IPS-20b (cell line): ENCODE results near the gene TESK2.

Experiments
- H3K27ac ChIP-seq: one replicate; pipeline ENCODE4 v1.5.1; 2013; ENCODE audit warnings: low read length
- H3K27me3 ChIP-seq: 2 replicates; pipeline ENCODE4 v1.6.1; 2013; ENCODE audit warnings: mild to moderate bottlenecking, low read length, inconsistent platforms; ENCODE audit not compliant: insufficient read depth
- H3K36me3 ChIP-seq: 2 replicates; pipeline ENCODE4 v1.6.1; 2013; ENCODE audit warnings: low read depth, mild to moderate bottlenecking, inconsistent platforms, low read length, moderate library complexity; ENCODE audit not compliant: insufficient read depth
- H3K4me1 ChIP-seq: 2 replicates; pipeline ENCODE4 v1.6.1; 2013; ENCODE audit warnings: mild to moderate bottlenecking, control low read depth, inconsistent platforms, low read length, moderate library complexity; ENCODE audit not compliant: insufficient read depth
- H3K4me3 ChIP-seq: 2 replicates; pipeline ENCODE4 v1.5.1; 2013; ENCODE audit warnings: mild to moderate bottlenecking, low read length, inconsistent platforms
- H3K9ac ChIP-seq: 2 replicates; pipeline ENCODE4 v1.6.1; 2013; ENCODE audit warnings: low read depth, mild to moderate bottlenecking, inconsistent platforms, low read length, moderate library complexity
- H3K9me3 ChIP-seq: 2 replicates; pipeline ENCODE4 v1.6.1; 2013; ENCODE audit warnings: mild to moderate bottlenecking, low read depth, low read length, inconsistent platforms; ENCODE audit not compliant: insufficient read depth

TESK2 gene

GRCh38 chr1:45430490-45430889 is 60.5 kb downstream of the TESK2 start:
- Histone ChIP-seq H3K27ac (no peak overlapping the region), H3K9ac (no peak overlapping the region)

GRCh38 chr1:45429561-45430159 is 61.3 kb downstream of the TESK2 start:
- Histone ChIP-seq H3K9me3 (no peaks in the 10 kb centered on the region), H3K4me1 (no peaks in the 10 kb centered on the region), H3K9ac (no peak overlapping the region), H3K27ac (no peak overlapping the region), H3K27me3 (no peaks in the 10 kb centered on the region), H3K36me3 (no peaks in the 10 kb centered on the region), H3K4me3 (no peak overlapping the region)

More at GRCh38 chr1:45430490-45430889, 60.5 kb downstream of the TESK2 start:
- Histone ChIP-seq H3K27me3 (no peaks in the 10 kb centered on the region), H3K4me3 (no peak overlapping the region), H3K4me1 (no peaks in the 10 kb centered on the region), H3K36me3 (no peaks in the 10 kb centered on the region), H3K9me3 (no peaks in the 10 kb centered on the region)

DNA sequence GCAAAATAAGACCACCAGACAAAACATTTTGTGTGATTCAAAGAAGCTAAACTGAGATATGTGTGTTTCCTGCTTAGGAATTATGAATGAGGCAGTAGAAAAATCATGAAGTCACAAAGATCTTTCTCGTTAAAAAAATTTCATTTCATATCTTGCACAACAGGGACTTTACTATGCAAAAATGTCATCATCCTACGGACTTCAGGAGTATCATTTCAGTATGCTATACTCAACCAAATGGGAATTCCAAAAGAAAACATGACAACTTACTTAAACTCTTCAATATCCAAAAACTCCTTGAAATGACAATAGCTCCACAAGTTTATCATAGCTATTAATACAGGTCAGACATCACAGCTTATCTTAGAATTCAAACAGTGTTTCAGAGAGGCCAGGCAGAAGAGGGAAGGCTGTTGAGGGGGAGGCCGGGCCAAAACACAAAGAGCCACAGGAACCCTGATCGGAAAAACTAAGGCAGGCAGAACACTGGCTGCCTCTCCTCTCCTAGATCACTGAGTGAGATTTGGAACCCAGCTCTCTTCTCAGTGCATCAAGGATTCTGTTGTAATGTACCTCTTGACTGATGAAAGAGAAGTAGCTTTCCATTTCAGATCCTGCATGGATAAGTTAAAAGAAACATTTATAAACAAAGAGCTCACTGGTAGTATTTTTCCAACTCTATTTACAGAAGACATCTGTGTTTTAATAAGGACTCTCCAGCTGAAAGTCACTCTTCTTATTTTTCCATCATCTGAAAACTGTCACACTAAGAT is 66.9 kb downstream of the TESK2 start:
- no peaks in the 10 kb centered on the region for H3K4me1 ChIP-seq
- H3K9me3 ChIP-seq, result no peaks in the 10 kb centered on the region
- H3K27me3 ChIP-seq, result no peaks in the 10 kb centered on the region
- no peak overlapping the region for H3K4me3 ChIP-seq
- no peaks in the 10 kb centered on the region for H3K36me3 ChIP-seq
- H3K27ac ChIP-seq, result no peak overlapping the region
- H3K9ac ChIP-seq, result no peak overlapping the region

- Histone ChIP-seq H3K36me3 (no peaks in the 10 kb centered on the region), H3K9me3 (no peaks in the 10 kb centered on the region), H3K4me3 (no peak overlapping the region), H3K27ac (no peak overlapping the region), H3K9ac (no peak overlapping the region), H3K4me1 (no peaks in the 10 kb centered on the region), H3K27me3 (no peaks in the 10 kb centered on the region)
These were observed 69.0 kb downstream of the TESK2 start for GRCh38 chr1:45421935-45422334.

DNA sequence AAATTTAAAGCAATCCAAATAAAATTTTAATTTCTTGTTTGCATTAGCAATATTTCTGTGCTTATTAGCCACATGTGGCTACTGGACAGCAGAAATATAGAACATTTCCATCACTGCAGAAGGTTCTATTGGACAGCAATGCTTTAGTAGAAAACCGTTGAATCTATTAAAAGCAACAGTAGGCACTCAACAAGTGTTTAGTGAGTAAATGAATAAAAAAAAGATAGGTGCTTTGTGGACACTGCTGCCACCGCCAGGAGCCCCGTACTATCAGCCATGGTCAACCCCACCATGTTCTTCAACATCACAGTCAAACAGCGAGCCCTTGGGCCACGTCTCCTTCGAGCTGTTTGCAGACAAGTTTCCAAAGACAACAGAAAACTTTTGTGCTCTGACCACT is 76.2 kb downstream of the TESK2 start:
- Histone ChIP-seq H3K36me3 (no peaks in the 10 kb centered on the region), H3K4me1 (no peaks in the 10 kb centered on the region; the same call in 1 of the 2 replicates), H3K27ac (no peak overlapping the region), H3K4me3 (no peak overlapping the region), H3K9me3 (no peaks in the 10 kb centered on the region), H3K9ac (no peak overlapping the region), H3K27me3 (no peaks in the 10 kb centered on the region)

DNA sequence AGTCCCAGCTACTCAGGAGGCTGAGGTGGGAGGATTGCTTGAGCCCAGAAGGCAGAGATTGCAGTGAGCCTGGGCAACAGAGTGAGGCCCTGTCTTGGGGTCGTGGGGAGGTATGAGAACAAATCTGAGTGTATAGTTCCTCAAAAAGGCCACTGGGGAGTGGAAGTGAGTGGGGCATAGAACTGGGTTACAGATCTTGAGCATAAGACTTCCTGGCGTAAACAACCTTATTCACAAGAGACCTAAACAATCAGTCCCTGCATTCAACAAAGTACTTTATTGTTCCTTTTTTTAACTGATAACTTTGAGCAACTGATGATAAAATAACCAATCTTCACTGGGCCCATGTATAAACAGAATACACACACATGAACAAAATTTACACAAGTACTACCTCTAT is 78.1 kb downstream of the TESK2 start:
- Histone ChIP-seq H3K27ac (no peak overlapping the region), H3K9me3 (no peaks in the 10 kb centered on the region), H3K4me1 (no peaks in the 10 kb centered on the region; the same call in 1 of the 2 replicates), H3K9ac (no peak overlapping the region), H3K4me3 (no peak overlapping the region), H3K36me3 (no peaks in the 10 kb centered on the region), H3K27me3 (no peaks in the 10 kb centered on the region)

DNA sequence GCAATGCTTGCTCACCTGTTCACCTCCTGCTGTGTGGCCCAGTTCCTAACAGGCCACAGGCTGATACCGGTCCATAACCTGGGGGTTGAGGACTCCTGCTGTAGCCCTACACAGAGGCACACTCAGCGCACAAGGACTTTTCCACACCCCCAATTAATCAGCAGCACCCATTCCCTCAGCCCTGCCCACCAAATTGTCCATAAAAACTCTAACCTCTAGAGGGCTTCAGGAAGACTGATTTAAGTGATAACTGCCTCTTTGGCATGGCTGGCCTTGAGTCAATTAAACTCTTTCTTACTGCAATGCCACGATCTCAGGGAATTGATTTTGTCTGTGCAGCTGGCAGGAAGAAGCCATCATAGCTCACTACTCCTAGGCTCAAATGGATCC is 79.5 kb downstream of the TESK2 start:
- H3K36me3 ChIP-seq, result no peaks in the 10 kb centered on the region
- H3K4me3 ChIP-seq, result no peak overlapping the region
- H3K27ac ChIP-seq, result no peak overlapping the region
- no peaks in the 10 kb centered on the region for H3K27me3 ChIP-seq
- no peaks in the 10 kb centered on the region; the same call in 1 of the 2 replicates for H3K4me1 ChIP-seq
- H3K9me3 ChIP-seq, result no peaks in the 10 kb centered on the region
- H3K9ac ChIP-seq, result no peak overlapping the region

DNA sequence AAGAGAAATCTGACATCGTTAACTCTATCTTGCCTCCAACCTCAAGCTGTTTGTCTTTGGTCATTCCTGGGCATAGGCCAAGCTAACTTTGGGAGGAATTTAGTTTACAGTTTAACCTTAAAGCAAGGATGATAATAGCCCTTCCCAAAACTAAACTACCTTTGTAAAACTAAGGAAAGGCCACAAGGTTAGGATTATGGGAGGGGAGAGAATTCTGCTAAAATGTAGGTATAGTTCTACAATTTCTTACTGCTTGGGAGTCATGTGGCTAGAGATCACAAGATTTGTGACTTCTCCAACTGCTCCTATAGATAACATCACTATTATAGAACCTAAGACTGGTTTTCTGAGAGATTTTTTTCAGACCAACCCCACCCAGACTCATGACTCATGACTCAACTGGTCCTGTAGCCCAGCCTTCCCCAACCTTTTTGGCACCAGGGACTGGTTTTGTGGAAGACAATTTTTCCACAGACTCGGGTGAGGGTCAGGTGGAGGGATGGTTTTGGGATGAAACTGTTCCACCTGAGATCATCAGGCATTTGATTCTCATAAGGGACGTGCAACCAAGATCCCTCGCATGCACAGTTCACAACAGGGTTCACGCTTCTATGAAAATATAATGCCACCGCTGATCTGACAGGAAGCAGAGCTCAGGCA is 80.0 kb downstream of the TESK2 start:
- H3K36me3 ChIP-seq, result no peaks in the 10 kb centered on the region
- no peaks in the 10 kb centered on the region; the same call in 1 of the 2 replicates for H3K4me1 ChIP-seq
- no peak overlapping the region for H3K4me3 ChIP-seq
- no peak overlapping the region for H3K9ac ChIP-seq
- no peaks in the 10 kb centered on the region for H3K9me3 ChIP-seq
- H3K27ac ChIP-seq, result no peak overlapping the region
- H3K27me3 ChIP-seq, result no peaks in the 10 kb centered on the region

- Histone ChIP-seq H3K27ac (no peak overlapping the region), H3K9me3 (no peaks in the 10 kb centered on the region), H3K27me3 (no peaks in the 10 kb centered on the region), H3K4me1 (no peaks in the 10 kb centered on the region; the same call in 1 of the 2 replicates), H3K4me3 (no peak overlapping the region), H3K9ac (no peak overlapping the region), H3K36me3 (no peaks in the 10 kb centered on the region)
These were observed 81.7 kb downstream of the TESK2 start for GRCh38 chr1:45409276-45409675.

- no peaks in the 10 kb centered on the region for H3K36me3 ChIP-seq
- no peak overlapping the region for H3K9ac ChIP-seq
- no peaks in the 10 kb centered on the region for H3K9me3 ChIP-seq
- no peak overlapping the region for H3K4me3 ChIP-seq
- no peak overlapping the region for H3K27ac ChIP-seq
- no peaks in the 10 kb centered on the region for H3K4me1 ChIP-seq
- no peaks in the 10 kb centered on the region for H3K27me3 ChIP-seq
These were observed 83.2 kb downstream of the TESK2 start for GRCh38 chr1:45407629-45408287.

- no peak overlapping the region for H3K9ac ChIP-seq
- no peaks in the 10 kb centered on the region for H3K4me1 ChIP-seq
- H3K4me3 ChIP-seq, result no peak overlapping the region
- H3K27me3 ChIP-seq, result no peaks in the 10 kb centered on the region
- no peaks in the 10 kb centered on the region for H3K9me3 ChIP-seq
- H3K36me3 ChIP-seq, result no peaks in the 10 kb centered on the region
- no peak overlapping the region for H3K27ac ChIP-seq
These were observed 85.3 kb downstream of the TESK2 start for GRCh38 chr1:45405636-45406035.
